Thoracic aorta (tissue), 2 donors: ENCODE measurements around the gene SNRPE. TPM values are rescaled to one million over a fixed set of nuclear protein-coding genes. Genes with fewer than 3 reads are reported as not detected.

Experiments
- ATAC-seq: fragments of 150-250 bp; one replicate; pipeline ENCODE4 v1.8.0; 2017; ENCODE audit warnings: low read depth; ENCODE audit not compliant: insufficient number of reproducible peaks, low FRiP score
- DNase-seq: peaks from one replicate; pipeline ENCODE4 v3.0.0-alpha.2; 2020; ENCODE audit warnings: low spot score
- H3K27ac ChIP-seq, 2 donors: fragments of 200-600 bp; sonication (generic); 1 replicate in 1 of 2; 2 replicates in 1 of 2; pipeline ENCODE4 v1.5.1; 2016; ENCODE audit warnings: mild to moderate bottlenecking in 2 of 2, moderate library complexity in 2 of 2
- H3K27me3 ChIP-seq: fragments of 200-600 bp; sonication (generic); replicated peaks from 2 replicates; pipeline ENCODE4 v1.6.0; 2016; ENCODE audit warnings: mild to moderate bottlenecking; ENCODE audit not compliant: insufficient read depth
- H3K36me3 ChIP-seq: fragments of 200-600 bp; sonication (generic); one replicate; pipeline ENCODE4 v1.5.1; 2016
- H3K4me1 ChIP-seq, 2 donors: fragments of 200-600 bp; sonication (generic); 1 replicate in 1 of 2; 2 replicates in 1 of 2; pipeline versions ENCODE4 v1.5.1 to v1.6.0; 2016; ENCODE audit warnings: low read depth in 2 of 2, mild to moderate bottlenecking in 1 of 2; ENCODE audit not compliant: control insufficient read depth in 1 of 2
- H3K4me3 ChIP-seq: fragments of 200-600 bp; sonication (generic); 2 replicates; pipeline ENCODE4 v1.5.1; 2016; ENCODE audit warnings: mild to moderate bottlenecking
- H3K9me3 ChIP-seq: fragments of 200-600 bp; sonication (generic); 2 replicates; pipeline ENCODE4 v1.5.1; 2016
- CTCF ChIP-seq: fragments of 200-600 bp; sonication (generic); IDR thresholded peaks from one replicate; pipeline ENCODE4 v1.5.1; 2019; ENCODE audit warnings: antibody characterized with exemption
- total RNA-seq, 2 donors: library from RNA; depleted of rRNA; stranded (reverse); fragments of >200 nt; gene quantifications; one replicate each; pipeline versions ENCODE4 v1.1.0 to v1.2.3, GENCODE V29; 2016

SNRPE gene
- 10 to 100 TPM; 16.8 to 55.3 TPM for total RNA-seq

- no peaks in the 10 kb centered on the region for H3K9me3 ChIP-seq
- H3K27ac ChIP-seq, result peak within 1 kb of the TSS; percentile 26 to 42
- H3K4me3 ChIP-seq, result peak within 1 kb of the TSS; percentile 71
- no peaks in the 10 kb centered on the region for H3K27me3 ChIP-seq
- H3K4me1 ChIP-seq, result peaks cover 8 to 41% of the 10 kb centered on the region in 2 donors
- peaks cover 16% of the 10 kb centered on the region for H3K36me3 ChIP-seq
- DNase-seq, result peak; percentile 84
- peak; percentile 86 for ATAC-seq
- TF ChIP-seq CTCF, result peak; percentile 86
Measured at GRCh38 chr1:203861379-203862184, at the start of gene SNRPE. TSS of gene SNRPE (plus strand) at chr1:203861599. CDS start at chr1:203861660, 61 bp downstream.

- peaks cover 34% of the 10 kb centered on the region for H3K36me3 ChIP-seq
- H3K4me1 ChIP-seq, result peaks cover 9 to 26% of the 10 kb centered on the region in 2 donors
- TF ChIP-seq CTCF, result no peak
- no peak for DNase-seq
- H3K27me3 ChIP-seq, result no peaks in the 10 kb centered on the region
- ATAC-seq, result no peak
- H3K4me3 ChIP-seq, result no peak overlapping the region
- H3K27ac ChIP-seq, result no peak overlapping the region
- no peaks in the 10 kb centered on the region for H3K9me3 ChIP-seq
Measured at GRCh38 chr1:203813581-203814341, 47.6 kb upstream of the SNRPE start.

GRCh38 chr1:203818399-203818798 lies 43.0 kb upstream of the SNRPE start:
- H3K4me3 ChIP-seq, result no peak overlapping the region
- no peak for ATAC-seq
- no peak overlapping the region for H3K27ac ChIP-seq
- no peak for DNase-seq
- H3K27me3 ChIP-seq, result no peaks in the 10 kb centered on the region
- peaks cover 0 to 4% of the 10 kb centered on the region in 2 donors for H3K4me1 ChIP-seq
- TF ChIP-seq CTCF, result no peak
- H3K9me3 ChIP-seq, result no peaks in the 10 kb centered on the region
- peaks cover 63% of the 10 kb centered on the region for H3K36me3 ChIP-seq

DNA sequence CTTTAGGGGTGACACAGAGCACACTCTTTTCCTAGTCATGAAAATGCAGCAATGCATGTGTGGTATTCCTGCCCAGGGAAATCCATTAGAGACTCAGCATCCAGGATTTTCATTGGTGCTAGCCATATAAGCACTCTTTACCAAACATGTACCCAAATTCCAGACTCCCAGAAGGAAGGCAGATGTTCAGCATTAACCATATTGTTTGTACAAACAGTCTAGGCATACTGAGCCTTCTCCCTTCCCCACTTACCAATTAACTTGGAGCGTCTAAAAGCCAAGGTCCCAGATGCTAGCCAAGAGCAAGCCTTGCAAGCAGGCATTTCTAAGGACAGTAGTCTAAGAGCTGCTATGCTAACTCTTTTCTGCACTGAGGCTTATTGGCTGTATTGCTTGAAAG lies 38.1 kb upstream of the SNRPE start:
- H3K27me3 ChIP-seq, result no peaks in the 10 kb centered on the region
- TF ChIP-seq CTCF, result no peak
- no peaks in the 10 kb centered on the region for H3K9me3 ChIP-seq
- ATAC-seq, result no peak
- H3K27ac ChIP-seq, result no peak overlapping the region
- no peak overlapping the region for H3K4me3 ChIP-seq
- no peak for DNase-seq
- H3K36me3 ChIP-seq, result peaks cover 45% of the 10 kb centered on the region
- peaks cover 6 to 9% of the 10 kb centered on the region in 2 donors for H3K4me1 ChIP-seq

GRCh38 chr1:203826175-203826574 lies 35.2 kb upstream of the SNRPE start:
- DNase-seq (no peak), ATAC-seq (no peak)
- Histone ChIP-seq H3K9me3 (no peaks in the 10 kb centered on the region), H3K4me3 (no peak overlapping the region), H3K27me3 (no peaks in the 10 kb centered on the region), H3K27ac (no peak overlapping the region), H3K4me1 (peaks cover 14 to 20% of the 10 kb centered on the region in 2 donors), H3K36me3 (peaks cover 31% of the 10 kb centered on the region)
- TF ChIP-seq CTCF, result no peak
